ENCODE data around the gene KLF5. TPM values are rescaled to one million over a fixed set of nuclear protein-coding genes. Genes with fewer than 3 reads are reported as not detected.

Gene KLF5
- total and polyA plus RNA-seq, 2 experiments from 2014 or later, result 1.5 to 1.8 TPM

GRCh38 chr13:73090116-73090822 lies 31.5 kb downstream of the KLF5 start:
- no peaks in the 10 kb centered on the region for H3F3A ChIP-seq (replicated peaks; ENCODE audit: low read depth)
- TF ChIP-seq CREB1 (CRISPR knock-in tag; IDR thresholded peaks at IDR 0.05; ENCODE audit: low read depth) (peak; percentile 48), ZNF114 (CRISPR knock-in tag; IDR thresholded peaks at IDR 0.05) (no peak), ETS1 (IDR thresholded peaks at IDR 0.05) (peak; percentile 61)
- no peaks in the 10 kb centered on the region for H3K36me3 ChIP-seq (ENCODE audit: insufficient read depth)
- H4K20me1 ChIP-seq (replicated peaks; ENCODE audit: insufficient read depth), result no peaks in the 10 kb centered on the region
- peak; percentile 47; the same call in 2 of the 3 replicates for ATAC-seq
- H3K4me2 ChIP-seq, result no peak overlapping the region
- no peaks in the 10 kb centered on the region for H3K9me2 ChIP-seq (ENCODE audit: insufficient read depth)
- H3K79me2 ChIP-seq (replicated peaks; ENCODE audit: insufficient read depth), result no peaks in the 10 kb centered on the region
- peak; percentile 72 for DNase-seq (ENCODE audit: low spot score)
- peaks cover 5% of the 10 kb centered on the region; the same call in 1 of the 3 replicates for H3K4me1 Mint-ChIP-seq
- H3K27me3 Mint-ChIP-seq (ENCODE audit: insufficient read depth, low read depth, poor library complexity), result peaks cover 2% of the 10 kb centered on the region
- H3K27me3 ChIP-seq (ENCODE audit: insufficient read depth), result no peaks in the 10 kb centered on the region
- H3K27ac ChIP-seq (ENCODE audit: low read depth), result peak overlapping the region; percentile 3; the same call in 1 of the 2 replicates
- peak overlapping the region; percentile 86; the same call in 1 of the 2 replicates for H3K27ac Mint-ChIP-seq
- H2AFZ ChIP-seq, result no peak overlapping the region
- H3K36me3 Mint-ChIP-seq (ENCODE audit: low read depth), result peaks cover 25% of the 10 kb centered on the region
- no peaks in the 10 kb centered on the region for H3K4me1 ChIP-seq (ENCODE audit: insufficient read depth)
- no peak overlapping the region for H3K4me3 ChIP-seq
- peaks cover 37% of the 10 kb centered on the region for H3K9me3 Mint-ChIP-seq
- H3K4me3 Mint-ChIP-seq, result no peak overlapping the region

GRCh38 chr13:73090823-73091187 lies 32.0 kb downstream of the KLF5 start:
- H3K9me3 Mint-ChIP-seq, result peaks cover 37% of the 10 kb centered on the region
- no peak for TF ChIP-seq EZH2 (IDR thresholded peaks at IDR 0.05; ENCODE audit: low read depth, unreplicated experiment)
- no peak for TF ChIP-seq EZH2phosphoT487 (IDR thresholded peaks at IDR 0.05; ENCODE audit: unreplicated experiment)
- no peak for TF ChIP-seq ZNF331 (CRISPR knock-in tag; IDR thresholded peaks at IDR 0.05; ENCODE audit: low read depth)
- TF ChIP-seq REST (IDR thresholded peaks at IDR 0.05; ENCODE audit: unreplicated experiment), result no peak
- no peak for TF ChIP-seq CREB1 (CRISPR knock-in tag; IDR thresholded peaks at IDR 0.05; ENCODE audit: low read depth)
- TF ChIP-seq JUNB (IDR thresholded peaks at IDR 0.05; ENCODE audit: unreplicated experiment), result no peak
- TF ChIP-seq NANOG (IDR thresholded peaks at IDR 0.05; ENCODE audit: borderline replicate concordance), result no peak
- TF ChIP-seq ETS1 (IDR thresholded peaks at IDR 0.05), result no peak; the same call in 1 of the 2 replicates

More at GRCh38 chr13:73090823-73091187, 32.0 kb downstream of the KLF5 start:
- Histone ChIP-seq H3K4me3 (no peak overlapping the region), H3K36me3 (ENCODE audit: insufficient read depth) (no peaks in the 10 kb centered on the region), H2AFZ (no peak overlapping the region), H3K4me1 (ENCODE audit: insufficient read depth) (no peaks in the 10 kb centered on the region), H3K4me2 (no peak overlapping the region), H3F3A (replicated peaks; ENCODE audit: low read depth) (no peaks in the 10 kb centered on the region), H3K9me2 (ENCODE audit: insufficient read depth) (no peaks in the 10 kb centered on the region), H3K27me3 (ENCODE audit: insufficient read depth) (no peaks in the 10 kb centered on the region), H3K79me2 (replicated peaks; ENCODE audit: insufficient read depth) (no peaks in the 10 kb centered on the region), H3K27ac (ENCODE audit: low read depth) (no peak overlapping the region), H4K20me1 (replicated peaks; ENCODE audit: insufficient read depth) (no peaks in the 10 kb centered on the region)
- Mint-ChIP-seq H3K27me3 (ENCODE audit: insufficient read depth, low read depth, poor library complexity) (peaks cover 2% of the 10 kb centered on the region), H3K36me3 (ENCODE audit: low read depth) (peaks cover 25% of the 10 kb centered on the region), H3K27ac (no peak overlapping the region), H3K4me3 (no peak overlapping the region), H3K4me1 (peaks cover 5% of the 10 kb centered on the region; the same call in 1 of the 3 replicates)
- DNase-seq (ENCODE audit: low spot score) (no peak), ATAC-seq (no peak)
